HG02678 (cell line): Measurements from ENCODE around the gene PPFIBP1.
"Not testable (repeated sequence)": the region's sequence is repeated elsewhere in the genome, so short reads cannot be mapped to it uniquely, and the experiment has no call there.

Experiments used
- ATAC-seq: cut with Tn5 transposase; IDR thresholded peaks from one replicate; pipeline ENCODE4 v1.9.1; 2021; ENCODE audit warnings: mild to moderate bottlenecking, moderate library complexity; ENCODE audit not compliant: unreplicated experiment

Gene PPFIBP1

DNA sequence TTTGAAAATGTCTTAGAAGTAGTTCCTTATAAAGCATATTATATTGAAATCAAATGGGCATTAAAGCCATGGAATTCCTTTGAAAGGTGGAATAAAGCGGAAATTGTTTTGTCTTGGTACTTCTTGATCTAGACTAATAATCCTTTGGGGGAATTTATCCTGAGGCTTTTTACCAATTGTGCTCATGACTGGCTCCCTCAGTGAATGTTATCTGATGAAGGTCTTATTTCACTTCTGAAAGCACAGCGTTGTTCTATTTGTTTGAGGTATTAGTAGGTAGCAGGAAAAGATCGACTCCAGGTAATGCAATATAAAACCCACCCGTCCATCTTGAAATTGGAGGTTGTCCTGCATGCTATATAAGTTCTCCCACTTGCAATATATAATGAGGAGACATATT, 64.8 kb downstream of the PPFIBP1 start:
- ATAC-seq = no peak

DNA sequence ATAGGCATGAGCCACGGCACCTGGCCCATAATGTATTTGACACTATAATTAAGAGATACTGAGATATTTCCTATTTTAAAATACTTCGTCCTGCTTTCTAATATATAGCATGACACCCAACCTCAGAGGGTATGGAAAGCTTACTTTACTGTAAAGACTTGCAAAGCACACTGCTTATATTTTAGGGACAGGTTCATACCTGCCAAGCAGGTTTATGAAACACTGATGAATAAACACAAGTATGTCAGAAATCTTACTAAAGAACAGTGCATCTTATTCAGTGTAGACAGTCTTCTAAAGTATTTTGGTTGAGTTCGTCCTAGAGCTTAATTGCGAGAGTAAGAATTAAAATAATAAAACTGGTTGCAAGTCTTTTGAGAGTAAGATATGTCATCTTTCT, 65.4 kb downstream of the PPFIBP1 start:
- ATAC-seq = no peak

DNA sequence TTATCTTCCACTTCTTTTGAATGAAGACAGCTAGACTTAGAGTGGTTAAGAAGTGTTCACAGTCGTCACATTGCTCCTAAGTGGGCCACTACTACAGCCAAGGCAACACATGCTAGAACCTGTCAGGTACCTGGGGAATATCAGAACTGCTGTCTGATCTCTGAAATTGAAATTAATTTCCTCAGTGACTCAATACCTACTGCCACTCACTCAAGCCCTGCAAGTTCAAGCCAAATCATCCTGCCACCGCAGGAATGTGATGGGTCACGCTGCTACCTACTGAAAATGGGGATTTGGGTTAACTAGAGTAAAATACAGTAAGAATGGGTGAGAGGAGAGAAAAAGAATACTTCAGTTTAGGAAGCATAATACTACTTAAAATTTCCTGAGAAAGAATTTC, 67.7 kb downstream of the PPFIBP1 start:
- ATAC-seq = not testable (repeated sequence)

DNA sequence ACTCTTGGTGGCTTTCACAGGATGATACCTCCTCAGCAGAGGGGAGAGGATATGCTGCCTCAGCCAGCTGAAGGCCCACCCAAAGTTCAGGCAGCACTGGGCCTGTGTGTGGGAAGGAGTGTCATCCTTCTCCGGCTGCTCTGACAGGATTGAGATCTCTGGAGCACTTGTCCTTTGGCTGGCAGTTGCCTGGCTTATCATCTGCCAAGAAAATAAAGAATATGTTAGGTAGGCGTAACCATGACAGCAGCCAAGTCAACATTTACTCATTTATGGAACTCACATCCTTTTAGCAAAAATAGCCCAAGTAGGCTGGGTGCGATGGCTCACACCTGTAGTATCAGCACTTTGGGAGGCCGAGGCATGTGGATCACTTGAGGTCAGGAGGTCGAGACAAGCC, 68.5 kb downstream of the PPFIBP1 start:
- no peak for ATAC-seq

DNA sequence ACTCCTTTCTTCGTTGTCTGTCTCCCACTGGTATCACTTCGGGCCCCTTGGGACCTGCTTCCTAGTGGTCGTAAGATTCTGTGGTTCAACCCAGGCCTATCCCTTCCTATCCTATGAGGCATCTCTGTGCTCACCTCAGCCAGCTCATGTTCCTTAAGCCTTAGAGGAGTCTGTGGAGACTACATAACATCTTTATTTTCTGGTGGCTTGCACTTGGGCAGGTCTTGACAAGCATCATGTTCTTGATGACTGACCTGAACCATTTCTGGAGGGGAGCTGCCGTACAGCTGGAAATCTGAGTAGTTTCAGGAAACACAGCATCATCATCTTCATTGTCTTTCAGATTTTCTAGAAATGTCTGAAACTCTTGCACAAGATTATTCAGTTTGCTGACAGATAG, 69.3 kb downstream of the PPFIBP1 start:
- ATAC-seq = no peak

DNA sequence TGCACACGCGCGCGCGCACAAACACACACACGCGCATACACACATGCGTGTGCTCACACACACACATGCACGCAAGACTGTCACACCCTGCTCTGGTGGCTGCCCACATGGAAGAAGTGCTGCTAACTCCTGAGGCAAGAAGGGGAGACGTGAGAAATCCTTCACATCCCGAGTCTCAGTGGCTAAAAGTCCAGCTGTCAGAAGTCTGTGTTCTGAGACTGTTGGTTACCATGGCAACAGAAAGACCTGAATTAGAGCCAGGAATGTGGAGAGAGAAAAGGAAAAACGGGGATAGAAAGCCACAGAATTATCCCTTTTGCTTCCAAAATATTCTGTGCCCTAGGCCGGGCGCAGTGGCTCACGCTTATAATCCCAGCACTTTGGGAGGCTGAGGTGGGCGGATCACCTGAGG, 71.2 kb downstream of the PPFIBP1 start:
- ATAC-seq = no peak

DNA sequence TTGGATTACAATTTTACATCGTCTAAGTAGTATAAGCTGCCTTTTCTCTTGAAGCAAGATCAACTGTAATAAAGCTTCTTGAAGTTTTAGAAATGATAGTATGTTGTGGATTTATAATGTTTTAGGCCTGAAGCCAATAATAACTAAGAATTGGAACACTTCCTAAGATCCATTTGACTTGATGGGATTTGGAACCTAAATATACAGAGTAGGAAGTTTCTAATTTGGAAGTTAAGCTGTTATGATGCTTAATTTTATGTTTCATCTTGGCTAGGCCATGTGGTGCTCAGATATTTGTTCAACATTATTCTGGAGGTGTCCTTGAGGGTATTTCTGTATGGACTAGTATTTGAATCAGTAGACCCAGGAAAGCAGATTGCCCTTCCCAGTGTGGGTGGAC, 74.9 kb downstream of the PPFIBP1 start:
- ATAC-seq = not testable (repeated sequence)

DNA sequence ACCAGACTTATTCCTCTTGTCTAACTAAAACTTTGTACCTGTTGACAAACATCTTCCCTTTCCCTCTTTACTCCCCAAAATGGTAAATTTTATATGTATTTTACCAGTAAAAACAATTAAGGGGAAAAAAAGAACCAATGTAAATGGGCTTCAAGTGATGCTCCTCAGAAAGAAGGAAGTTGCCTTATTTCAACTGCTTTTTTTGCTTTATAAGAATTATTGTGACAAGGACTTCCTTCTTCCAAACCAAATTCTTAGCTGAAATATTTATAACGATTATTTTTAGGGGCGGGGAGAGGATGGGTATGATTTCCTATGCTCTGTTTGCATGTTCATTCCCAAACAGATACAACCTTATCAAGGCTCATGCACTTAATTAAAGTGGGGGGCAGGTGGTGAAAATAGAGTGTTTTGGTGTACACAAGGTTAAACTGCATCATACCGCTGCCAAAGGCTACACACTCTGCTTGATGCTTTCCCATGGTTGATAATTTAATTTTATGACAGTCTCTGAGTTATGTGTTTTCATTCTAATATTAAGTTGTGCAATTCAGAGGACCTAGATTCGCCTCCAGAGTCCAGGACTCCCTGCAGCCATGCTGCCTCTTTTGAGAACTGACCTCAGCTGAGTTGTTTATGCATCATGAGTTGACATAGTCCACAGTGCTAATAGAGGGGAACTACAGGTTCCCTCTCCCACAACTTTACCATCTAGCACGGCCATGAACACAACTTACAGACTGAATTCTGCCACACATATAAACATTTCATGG, 77.2 kb downstream of the PPFIBP1 start:
- ATAC-seq = not testable (repeated sequence)

DNA sequence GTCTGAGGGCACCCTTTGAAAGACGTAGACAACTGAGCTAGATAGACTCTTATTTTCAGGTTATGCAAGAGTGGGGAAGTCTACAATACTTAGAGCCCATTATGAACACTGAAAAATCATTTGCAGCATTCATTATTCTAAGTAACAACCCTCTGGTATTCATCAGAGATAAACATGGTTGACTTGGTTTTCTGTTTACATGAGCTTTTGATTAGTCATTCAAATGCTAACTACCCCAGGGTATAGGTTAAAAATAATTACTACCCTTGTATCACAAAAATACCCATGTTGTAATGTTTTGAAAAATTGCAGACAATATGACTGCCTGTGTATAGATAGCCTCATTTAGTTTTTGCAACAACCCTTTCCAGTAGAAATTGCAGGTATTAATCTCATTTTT, 78.5 kb downstream of the PPFIBP1 start:
- no peak for ATAC-seq

DNA sequence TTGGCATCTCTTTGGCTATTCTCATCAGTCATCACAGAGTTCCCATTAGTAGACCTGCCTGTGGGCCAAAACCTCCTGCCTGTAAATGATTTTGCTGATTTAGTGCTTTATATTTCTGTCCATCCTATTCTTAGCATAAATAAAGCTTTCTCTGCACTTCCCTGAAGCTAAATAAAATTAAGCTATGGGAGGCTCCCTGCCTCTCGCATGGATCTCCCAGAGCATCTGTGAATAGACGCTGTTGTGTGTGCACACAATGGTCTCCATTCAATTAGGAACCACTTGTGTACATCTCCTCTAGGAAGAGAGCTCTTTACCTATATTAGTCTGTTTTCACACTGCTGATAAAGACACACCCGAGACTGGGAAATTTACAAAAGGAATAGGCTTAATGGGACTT, 80.4 kb downstream of the PPFIBP1 start:
- no peak for ATAC-seq

DNA sequence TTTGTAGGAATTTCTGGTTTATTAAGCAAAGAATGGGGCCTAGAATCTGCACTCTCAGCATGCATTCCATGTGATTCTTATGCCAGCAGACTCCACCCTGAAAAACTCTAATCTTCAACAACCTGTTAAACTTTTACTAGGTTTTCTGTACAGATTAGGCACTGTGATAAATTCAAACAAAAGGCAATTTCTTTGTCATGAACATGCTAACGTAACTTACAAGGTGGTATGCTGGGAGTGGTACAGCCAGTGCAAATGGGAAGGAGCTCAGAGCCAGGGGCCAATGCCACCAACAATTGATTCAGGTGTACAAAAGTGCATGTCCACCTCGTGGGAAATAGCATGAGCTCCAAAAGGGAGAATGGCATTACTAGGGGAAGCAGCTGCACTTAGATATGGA, 83.0 kb downstream of the PPFIBP1 start:
- ATAC-seq = no peak

DNA sequence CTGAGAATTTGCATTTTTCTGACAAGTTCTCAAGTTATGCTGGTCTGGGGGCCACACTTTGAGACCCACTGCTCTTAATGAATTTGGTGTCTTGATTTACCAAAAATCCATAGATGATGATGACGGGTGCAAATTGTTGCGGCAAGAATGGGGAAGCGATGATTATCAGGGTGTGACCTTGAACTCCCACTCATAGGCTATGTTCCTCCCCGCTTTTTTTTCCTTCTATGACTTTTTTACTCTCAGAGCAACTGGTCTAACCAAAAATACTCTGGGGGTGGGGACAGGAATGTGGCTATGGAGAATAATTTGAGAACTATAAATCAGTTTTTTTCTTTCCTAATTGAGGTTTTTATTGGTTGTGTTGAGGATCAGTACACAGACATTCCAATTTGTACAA, 83.6 kb downstream of the PPFIBP1 start:
- ATAC-seq = no peak

DNA sequence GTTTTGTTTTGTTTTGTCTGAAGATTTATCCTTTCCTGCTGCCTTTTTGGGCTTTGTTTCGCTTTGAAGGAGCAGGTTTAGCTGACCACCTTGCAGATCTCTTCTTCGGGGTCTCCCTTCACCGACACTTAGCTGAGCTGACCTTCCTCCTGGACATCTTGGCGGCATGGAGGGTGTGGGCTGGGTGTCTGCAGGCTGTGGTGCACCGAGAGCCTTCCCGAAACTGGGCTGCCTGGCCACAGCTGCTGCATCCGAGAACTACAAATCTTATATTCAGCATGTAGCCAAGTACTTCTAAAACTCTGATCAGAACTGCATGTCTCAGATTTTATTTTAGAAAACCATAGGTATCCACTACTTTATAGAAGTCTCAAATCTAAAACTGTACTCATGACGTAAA, 84.9 kb downstream of the PPFIBP1 start:
- ATAC-seq = no peak

DNA sequence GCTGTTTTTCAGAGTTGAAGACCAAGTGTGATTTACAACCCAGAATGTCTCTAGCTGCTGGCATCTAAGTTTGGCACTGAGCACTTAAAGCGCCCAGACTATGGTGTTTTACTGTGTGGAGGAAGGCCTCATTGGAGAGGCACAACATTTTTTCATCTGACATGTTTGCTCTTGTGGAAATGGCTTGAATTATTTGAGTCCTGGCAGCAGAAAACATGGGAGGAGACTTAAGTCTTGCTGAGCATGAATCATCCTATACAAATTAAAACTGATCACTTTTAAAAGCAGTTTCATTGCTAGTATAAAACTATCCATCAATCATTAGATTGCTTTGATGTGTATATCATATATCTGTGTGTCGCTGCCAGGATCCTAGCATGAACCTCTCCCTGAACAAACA, 86.4 kb downstream of the PPFIBP1 start:
- no peak for ATAC-seq

DNA sequence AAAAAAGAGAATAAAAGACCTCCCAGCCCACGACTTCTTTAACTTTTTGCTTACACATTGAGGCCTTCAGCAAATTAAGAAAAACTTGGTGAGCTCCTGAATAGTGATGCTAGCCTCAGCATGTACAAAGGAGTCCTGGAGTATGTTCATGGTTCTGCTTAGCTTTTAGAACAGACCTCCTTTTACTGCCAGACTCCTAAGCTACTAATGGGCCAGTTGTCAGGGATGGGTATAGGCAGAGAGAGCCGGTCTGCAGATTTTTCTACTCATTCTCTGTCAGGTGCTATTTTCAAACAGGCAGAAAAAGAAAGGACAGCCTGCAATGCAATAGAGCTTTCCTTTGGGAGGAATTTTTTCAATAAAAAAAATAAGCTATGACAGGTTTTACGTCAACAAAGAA, 90.4 kb downstream of the PPFIBP1 start:
- no peak for ATAC-seq

DNA sequence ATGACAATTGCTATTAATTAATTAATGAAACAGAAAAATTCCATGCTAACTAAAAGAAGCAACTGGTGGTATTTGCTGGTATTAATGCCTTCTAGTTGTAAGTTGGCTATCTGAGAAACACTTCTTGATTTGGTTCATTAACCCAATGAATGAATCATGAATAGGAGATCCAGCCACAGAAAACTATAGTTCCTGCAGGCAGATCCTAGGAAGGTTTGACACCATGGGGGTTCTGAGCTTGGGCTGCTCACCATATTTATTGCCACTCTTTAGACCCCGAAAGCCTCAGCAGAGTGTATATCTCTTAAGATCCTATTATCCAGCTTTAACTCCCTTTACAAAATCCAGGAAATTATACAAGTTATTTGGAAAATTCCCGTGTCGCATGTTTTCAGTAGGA, 90.9 kb downstream of the PPFIBP1 start:
- no peak for ATAC-seq

DNA sequence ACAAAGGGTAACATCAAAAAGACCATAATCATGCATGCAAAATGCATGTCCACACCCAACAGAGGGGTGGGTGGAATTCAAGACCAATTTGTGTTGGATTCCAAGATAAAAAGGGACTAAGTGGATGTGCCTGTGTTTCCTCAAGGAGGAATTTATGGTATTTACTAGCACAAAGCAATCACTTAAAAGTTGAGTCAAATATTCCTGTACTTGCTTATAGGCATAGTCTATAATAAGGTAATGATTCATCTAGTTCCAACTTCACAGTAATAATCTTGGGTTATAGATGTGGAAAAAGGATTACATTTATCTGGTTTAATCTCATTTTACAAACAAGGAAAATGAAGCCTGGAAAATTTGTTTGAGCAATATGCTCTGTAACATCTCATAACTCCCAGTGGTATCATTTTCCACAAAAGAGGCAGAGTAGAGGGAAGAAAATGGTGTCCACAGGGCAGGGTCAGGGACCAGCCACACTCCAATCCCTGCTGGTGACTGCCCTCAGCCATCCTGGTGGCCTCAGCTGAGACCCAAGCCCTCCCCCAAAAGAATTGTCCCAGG, 91.4 kb downstream of the PPFIBP1 start:
- no peak for ATAC-seq

DNA sequence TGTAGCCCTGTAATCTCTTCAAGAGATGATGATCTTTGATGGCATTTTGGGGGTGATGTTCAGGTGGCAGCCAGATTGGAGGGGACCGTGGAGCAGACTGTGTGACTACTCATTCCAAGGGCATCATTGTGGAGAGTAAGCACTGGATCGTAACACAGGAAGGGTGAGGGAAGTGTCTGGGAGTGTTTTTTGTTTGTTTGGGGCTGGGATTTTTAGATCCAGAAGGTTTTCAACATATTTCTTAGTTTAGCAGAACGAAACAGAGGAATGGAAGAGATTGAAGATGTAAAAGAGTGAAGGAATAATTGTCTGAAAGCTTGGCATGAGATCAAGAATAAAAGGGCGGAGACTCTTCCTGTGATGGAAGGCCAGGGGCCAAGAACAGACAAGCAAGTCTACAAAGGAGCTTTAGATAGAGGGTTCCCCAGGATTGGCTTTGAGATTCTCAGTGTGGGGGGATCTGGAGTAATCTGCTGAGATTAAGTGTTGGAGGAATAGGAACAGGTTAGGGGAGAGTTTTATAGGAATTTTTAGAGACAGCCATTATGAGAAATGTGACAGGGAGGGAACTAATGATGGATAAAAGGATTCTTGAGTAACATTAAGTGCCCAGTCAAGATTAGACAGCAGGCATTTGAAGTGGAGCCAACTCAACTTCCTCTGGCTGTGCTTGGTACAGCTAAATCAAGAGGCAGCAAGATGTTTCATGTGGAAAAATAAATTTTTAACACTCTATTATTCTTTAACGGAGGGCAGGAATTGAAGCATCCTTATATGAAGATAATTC, 92.5 kb downstream of the PPFIBP1 start:
- no peak for ATAC-seq

DNA sequence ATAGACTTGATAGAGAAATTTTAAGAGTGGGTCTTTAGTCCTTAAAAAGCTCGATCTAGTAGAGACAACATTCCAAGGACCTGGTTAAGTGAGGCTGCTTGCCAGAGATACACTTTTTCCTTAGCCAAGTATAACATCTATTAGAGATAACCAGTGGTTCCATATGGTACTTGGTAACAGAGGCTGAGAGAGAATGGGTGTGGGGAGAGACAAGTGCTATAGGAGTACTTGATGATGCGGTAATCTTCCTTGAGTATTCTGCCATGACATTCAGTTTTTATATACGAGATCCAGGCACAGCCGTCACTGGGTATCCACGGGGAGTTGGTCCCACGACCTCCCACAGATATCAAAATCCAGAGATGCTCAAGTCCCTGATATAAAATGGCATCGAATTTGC, 94.8 kb downstream of the PPFIBP1 start:
- ATAC-seq = no peak

DNA sequence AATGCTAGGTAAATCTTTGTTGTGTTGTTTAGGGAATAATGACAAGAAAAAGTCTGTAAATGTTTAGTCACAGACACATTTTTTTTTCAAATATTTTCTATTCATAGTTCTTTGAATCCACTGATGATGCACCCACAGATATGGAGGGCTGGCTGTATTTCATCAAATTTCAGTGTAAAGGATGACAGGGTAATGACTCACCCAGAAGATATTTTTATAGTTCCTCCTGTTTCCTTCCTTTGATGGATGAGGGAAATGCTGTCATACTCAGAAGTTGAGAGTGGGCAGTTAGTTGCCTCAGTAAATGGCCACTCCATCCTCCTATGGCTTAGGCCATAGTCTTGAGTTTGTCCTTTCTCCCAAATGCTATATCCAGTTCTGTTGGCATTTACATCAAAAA, 95.3 kb downstream of the PPFIBP1 start:
- no peak for ATAC-seq

DNA sequence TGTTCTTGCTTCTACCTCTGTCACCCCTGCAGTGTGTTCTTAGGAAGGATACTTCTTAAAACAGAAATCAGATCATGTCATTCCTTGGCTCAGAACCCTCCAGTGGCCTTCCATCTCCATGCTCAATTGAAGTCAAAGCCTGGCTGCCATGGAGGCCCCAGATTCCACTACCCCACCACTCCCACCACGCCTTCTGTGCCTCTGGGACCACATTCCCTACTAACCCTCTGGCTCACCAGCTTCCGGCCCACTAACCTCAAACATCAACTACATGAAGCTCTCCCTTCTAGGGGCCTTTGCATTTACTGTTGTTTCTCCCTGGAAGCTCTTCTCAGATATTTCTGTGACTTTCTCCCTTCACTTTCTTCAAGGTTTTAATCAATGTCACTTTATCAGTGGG, 96.1 kb downstream of the PPFIBP1 start:
- ATAC-seq = no peak
